NCI-H2081 (cell line): ENCODE results near the gene GPBP1L1.
"Not testable (repeated sequence)": the region's sequence is repeated elsewhere in the genome, so short reads cannot be mapped to it uniquely, and the experiment has no call there.

Experiments
- DNase-seq, 2 experiments: peaks; one replicate each; lab custom pipeline; 2025; lab: John Stamatoyannopoulos, UW

GPBP1L1 gene

DNA sequence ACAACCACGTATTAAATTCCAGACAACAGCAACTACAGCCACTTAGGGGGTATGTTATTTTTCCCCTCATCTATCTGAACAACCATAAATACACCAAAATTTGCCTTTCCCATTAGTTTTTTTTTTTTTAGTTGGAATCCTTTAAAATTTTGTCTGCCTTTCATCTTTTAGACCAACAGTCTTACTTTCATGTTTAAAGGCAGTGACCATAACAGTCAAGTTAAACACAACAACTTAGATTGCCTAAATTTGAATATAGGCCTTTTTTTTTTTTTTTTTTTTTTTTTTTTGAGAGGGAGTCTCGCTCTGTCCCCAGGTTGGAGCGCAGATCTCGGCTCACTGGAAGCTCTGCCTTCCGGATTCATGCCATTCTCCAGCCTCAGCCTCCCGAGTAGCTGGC, 3.4 kb downstream of the GPBP1L1 start:
- DNase-seq, result no peak

DNA sequence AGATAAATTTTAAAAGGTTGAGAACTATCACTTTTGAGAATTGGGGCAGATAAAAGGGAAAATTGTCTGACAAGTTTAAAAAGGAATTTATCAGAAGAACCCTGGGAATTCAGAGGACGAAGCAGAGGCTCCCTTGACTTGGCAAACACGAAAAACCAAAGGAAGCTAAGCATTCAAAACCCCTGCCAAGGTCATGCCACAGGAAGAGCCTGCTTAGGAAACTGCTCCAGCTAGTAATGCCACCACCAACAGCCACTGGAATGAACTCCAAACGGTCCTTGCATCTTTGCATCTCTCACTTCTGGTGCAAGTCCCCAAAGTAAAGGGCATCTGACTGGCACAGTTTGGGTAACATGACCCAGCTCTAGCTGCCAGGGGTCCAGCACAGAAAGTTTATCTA, 7.2 kb downstream of the GPBP1L1 start:
- DNase-seq, result peak in 1 of 2 experiments; percentile 11

DNA sequence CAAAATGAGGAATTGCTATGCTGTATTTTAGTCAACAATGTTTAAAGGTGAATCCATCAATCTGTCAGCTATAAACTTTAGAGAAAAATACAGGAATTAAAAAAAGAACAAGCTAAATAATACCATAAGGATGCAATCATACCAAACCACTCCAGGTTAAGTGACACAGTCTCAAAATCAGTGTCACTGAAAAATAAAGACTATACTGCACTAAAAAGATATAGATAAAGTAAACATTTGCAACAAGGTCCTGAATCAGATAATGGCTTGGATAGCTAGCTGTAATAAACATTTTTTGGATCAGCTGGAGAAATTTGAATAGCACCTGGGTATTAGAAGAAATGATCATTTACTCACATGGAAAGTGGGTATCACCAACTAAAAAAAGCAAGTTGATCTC, 7.8 kb downstream of the GPBP1L1 start:
- no peak for DNase-seq

DNA sequence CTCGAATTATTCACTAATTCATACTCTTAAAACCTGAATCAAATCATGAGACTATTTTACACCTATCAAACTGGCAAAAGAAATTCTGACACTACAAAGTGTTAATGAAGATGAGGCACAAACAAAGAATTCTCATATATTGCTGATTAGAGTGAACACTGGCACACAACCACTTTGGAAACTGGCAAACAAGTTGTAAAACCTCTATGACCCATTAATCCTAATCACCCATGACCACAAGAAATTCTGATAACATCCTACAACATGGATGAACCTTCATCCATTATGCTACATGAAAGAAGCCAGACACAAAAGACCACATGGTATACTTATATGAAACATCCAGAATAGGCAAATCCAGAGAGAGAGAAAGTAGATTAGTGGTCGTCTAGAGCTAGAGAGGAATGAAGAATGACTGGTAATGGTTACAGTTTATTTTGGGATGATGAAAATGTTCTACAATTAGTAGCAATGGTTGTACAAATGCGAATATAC, 8.5 kb downstream of the GPBP1L1 start:
- no peak for DNase-seq

DNA sequence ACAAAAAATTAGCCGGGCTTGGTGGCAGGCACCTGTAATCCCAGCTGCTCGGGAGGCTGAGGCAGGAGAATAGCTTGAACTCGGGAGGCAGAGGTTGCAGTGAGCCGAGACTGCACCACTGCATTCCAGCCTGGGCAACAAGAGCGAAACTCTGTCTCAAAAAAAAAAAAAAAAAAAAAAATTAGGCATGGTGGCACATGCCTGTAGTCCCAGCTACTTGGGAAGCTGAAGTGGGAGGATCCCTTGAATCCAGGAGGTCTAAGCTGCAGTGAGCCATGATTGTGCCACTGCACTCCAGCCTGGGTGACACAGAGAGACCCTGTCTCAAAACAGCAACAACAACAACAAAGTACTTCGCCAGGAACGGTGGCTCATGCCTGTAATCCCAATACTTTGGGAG, 9.8 kb downstream of the GPBP1L1 start:
- DNase-seq, result not testable (repeated sequence)

DNA sequence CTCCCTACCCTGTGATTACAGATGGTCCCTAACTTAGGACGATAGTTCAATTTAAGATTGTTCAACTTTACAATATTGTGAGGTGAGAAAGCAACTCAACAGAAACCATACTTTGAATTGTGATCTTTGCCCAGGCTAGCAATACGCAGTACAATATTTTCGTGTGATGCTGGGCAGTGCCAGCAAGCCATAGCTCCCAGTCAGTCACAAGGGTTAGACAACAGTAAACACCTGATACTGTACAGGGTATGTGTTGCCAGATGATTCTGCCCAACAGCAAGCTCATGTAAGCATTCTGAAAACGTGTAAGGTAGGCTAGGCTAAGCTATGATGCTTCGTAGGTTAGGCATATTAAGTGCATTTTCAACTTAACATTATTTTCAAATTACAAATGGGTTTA, 11.9 kb downstream of the GPBP1L1 start:
- DNase-seq, result no peak

DNA sequence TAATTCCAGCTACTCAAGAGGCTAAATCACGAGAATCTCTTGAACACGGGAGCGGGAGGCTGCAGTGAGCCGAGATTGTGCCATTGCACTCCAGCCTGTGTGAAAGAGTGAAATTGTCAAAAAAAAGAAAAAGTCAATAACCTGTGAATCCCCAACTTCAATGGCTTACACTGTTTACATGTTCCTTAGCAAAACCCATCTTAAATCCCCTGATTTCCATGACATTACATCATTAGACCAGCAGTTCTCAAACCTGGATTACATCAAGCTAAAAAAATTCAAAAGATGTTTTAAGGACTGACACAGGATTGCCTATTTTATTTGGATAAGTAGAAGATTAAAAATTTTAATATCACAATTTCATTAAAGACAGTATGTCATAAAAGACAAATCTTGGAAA, 12.4 kb downstream of the GPBP1L1 start:
- DNase-seq, result no peak

DNA sequence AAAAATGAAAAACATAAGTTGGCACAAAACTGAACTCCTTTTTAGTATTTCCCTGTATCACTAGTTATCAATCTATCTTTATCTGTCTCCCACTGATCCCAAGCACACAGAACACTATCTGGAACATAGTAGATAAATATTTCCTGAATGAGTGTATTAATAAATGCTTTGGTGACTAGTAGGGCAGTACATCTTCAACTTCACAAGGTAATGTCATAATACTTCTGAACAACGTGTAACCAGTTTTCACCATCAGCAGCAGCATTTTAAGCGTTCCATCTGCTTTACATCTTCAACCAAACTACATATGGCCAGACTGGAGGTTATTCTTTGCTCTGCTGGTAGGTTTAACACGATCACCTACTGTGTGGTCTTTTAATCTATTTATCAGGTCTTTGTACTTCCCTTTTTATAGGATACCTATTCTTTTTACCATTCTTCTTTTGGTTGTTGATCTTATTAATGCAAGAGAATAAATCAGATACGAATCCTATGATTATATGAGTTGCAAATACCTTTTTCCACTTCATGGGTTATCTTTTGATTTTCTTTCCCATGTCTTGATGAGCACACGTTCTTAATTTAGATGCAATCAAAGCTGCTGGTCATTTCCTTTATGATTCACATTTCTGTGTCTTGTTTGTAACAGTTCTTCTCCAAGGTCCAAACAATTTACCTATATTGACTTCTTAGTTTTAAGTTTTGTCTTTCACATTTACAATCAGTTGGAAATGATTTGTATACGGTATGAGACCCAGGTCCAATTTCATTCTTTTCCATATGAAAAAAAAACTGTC, 16.3 kb downstream of the GPBP1L1 start:
- DNase-seq, result no peak

DNA sequence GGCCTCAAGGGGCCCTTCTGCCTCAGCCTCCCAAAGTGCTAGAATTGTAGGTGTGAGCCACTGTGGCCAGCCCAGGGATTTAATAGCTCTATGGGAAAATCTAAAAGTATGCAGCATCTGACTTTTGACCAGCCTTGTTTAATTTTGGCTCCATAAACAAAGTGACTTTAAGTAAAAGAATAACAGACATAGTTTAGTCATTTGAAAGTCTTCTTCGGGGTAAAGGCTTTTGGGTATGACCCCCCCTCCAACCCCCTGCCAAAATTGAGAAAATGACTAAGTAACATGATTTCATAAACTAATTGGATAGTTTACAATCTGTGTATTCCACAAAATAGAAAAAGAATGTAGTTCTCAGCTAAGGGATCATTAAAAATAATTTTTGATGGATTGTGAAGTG, 17.0 kb downstream of the GPBP1L1 start:
- no peak for DNase-seq

DNA sequence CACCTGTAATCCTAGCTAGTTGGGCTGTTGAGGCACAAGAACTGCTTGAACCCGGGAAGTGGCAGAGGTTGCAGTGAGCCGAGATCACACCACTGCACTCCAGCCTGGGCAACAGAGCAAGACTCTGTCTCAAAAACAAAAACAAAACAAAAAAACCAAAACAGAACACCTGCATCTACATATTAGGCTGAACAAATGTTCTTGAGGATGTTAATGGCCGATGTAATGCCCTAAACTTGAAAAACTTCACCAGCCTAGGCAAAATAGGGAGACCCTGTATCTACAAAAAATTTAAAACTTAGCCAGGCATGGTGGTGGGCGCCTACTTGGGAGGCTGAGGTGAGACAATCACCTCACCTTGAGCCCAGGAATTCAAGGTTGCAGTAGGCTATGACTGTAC, 17.8 kb downstream of the GPBP1L1 start:
- DNase-seq, result no peak

DNA sequence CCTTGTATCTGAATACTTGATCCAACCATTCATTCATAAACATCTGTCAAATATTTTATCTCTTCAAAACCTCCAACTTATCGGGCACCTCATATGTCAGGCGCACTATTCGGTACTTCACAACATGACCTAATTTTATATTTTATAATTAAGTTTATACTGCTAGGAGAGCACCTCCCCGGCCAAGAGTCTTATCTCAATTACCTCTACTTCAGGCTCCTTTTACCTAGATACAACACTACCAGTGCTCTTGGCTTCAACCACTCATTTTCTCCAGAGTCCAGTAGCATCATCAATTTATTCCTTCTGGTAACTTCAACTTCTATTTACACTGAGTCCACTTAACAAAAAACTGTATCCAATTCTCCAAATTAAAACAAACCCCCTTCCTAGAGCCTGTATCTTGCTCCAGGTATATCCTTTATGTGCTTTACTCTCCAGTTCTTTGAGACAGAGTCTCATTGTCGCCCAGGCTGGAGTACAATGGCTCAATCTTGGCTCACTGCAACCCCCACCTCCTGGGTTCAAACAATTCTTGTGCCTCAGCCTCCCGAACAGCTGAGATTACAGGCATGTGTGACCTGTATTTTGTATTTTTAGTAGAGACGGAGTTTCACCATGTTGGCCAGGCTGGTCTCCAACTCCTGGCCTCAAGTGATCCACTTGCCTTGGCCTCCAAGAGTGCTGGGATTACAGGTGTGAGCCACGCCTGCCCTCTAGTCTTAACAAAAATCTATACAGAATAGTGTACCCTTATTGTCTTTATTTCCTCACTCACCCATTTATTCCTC, 18.8 kb downstream of the GPBP1L1 start:
- no peak for DNase-seq

DNA sequence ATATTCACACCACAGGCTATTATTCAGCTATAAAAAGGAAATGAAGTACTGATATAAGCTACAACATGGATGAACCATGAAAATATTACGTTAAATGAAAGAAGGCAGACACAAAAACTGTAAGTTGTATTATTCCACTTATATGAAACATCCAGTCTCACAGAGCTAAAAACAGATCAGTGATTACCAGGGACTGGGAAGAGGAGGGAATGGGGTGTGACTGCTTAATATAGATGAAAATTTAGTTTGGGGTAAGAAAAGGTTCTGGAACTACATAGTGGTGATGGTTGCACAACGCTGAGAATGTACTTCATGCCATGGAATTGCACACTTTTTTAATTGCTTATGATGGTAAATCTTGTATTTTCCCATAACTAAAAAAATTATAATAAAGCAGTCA, 19.5 kb downstream of the GPBP1L1 start:
- DNase-seq, result no peak

DNA sequence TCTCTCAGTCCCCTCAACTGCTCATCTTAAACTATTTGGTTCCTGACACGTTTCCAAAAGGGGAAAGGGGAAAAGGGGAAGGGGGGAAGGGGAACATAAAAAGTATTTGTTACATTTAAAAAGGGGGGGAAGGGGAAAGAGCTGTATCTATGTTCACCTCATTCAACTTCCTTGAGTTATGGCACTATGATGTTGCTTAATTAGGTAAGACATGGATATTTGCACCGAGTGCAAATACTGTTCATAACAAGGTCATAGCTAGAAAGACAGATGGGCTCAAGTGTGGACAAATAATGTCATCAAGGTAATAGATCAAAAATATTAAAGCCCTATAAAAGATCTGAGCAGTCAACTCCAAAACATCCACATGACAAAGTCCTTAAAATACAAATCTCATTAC, 26.0 kb downstream of the GPBP1L1 start:
- no peak for DNase-seq

DNA sequence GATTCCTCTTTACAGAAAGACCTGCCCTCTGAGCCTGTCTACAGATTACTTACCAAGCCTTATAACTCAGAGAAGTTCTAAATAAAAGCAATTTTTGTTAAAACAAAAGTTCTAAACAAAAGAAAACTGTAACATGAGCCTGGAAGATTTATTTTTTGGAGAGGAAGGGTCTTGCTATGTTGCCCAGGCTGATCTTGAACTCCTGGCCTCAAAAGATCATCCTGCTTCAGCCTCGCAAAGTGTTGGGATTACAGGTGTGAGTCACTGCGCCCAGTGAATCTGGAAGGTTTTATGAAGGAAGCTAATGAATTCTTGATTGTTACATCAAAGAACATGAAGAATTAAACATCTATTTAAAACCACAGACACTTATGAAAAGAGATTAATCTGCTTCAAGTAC, 27.1 kb downstream of the GPBP1L1 start:
- no peak for DNase-seq

DNA sequence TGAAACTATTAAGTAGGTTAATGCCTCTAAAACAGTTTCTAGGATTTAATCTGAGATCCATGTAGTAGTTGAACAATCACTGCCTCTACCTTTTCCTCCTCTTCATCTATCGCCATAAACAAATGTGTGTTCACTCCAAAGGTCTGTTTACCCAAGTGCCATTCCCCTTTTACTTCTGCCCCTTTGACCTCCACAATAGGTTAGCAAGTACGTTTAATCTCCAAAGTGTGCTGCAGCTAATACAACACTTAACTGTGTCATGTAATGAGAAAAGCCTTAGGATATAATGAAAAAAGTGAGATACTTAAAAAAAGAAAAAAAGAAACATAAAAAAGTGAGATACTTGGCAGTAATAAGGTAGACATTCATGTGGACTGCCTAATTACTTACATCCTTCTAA, 28.2 kb downstream of the GPBP1L1 start:
- DNase-seq, result no peak

DNA sequence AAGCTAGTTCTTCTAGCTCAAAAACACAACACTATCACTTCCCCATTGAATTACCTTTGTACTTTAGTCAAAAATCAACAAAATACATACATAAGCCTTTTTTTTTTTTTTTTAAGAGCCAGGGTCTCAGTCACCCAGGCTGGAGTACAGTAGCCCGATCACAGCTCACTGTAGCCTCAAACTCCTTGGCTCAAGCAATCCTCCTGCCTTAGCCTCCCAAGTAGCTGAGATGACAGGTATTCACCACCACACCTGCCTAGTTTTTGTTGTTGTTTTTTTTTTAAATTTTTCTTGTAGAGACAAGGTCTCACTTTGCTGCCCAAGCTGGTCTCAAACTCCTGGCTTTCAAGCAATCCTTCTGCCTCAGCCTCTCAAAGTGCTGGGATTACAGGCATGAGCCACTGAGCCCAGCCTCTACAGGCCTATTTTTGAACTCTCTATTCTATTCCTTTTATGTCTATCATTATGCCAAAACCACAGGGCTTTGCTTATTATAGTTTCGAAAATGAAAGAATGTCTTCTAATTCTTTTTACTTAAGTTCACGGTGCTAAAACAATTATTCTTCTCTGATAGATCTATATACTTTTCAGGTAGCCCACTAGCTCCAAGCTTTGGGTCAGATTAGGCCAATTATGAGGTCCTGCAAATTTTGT, 29.6 kb downstream of the GPBP1L1 start:
- no peak for DNase-seq

DNA sequence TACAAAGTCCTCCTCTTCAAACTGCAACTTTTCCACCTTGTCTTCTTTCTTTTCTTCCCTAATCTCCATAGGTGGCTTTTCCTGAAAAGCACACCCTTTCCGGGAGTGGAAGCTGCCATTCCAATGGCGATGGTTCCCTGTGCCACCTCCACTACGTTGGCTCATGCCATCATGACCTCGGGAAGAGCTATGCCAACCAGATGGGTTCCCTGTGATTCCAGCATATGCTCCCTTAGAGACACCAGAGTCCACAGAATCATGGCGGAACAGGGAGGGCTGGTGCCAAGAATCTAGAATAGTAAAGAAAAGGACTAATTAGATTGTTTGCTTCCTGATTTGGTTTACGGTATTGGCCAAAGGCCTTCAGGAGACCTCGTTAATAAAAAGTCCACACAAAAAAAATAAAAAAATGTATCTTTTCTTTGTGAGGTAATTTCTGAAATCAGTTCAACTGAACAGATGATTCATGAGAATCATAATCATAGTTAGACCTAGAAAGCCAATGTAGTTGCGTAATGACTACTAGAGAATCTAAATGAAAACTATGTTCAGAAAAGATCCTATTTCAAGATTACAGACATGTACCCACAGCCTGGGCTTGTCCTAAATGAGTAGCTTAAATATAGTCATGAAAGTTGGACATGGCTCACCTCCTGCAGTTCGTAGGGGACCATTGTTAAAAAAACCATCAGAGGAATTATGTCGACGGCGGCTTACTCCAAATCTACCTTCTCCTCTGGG, 31.6 kb downstream of the GPBP1L1 start:
- DNase-seq, result no peak

DNA sequence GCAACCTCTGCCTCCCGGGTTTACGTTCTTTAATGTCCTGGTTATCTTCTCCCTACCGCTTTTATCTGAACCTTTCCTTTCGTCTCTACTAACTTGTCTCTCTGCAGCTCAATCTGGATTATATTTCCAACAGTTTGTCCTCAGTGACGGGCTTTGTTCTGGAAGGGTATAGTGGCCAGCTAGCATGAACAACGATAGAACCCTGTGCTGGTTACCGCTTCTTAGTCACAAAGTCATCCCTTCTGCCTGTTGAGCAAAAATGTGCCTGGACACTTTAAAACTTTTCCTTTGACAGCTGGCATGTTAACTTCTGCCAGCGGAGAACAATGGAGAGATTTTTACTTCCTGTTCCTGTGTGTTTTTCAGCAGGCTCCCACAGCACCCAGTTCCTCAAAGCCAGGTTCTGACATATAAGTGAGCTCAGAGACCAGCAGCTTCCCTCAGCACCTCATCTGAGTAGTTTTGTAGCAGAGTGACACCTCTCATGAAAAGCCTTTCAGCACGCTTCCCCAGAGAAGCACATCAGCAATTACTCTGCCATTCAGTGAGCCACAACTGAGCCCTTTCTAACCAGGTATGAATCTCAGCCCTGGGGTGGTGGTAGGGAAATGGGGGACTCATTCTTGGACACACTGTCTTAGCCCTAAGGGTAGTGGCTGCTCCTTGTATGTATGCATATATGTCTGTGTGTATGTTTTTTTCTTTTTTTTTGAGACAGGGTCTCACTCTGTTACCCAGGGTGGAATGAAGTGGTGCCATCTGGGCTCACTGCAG, 38.9 kb downstream of the GPBP1L1 start:
- DNase-seq, result no peak

DNA sequence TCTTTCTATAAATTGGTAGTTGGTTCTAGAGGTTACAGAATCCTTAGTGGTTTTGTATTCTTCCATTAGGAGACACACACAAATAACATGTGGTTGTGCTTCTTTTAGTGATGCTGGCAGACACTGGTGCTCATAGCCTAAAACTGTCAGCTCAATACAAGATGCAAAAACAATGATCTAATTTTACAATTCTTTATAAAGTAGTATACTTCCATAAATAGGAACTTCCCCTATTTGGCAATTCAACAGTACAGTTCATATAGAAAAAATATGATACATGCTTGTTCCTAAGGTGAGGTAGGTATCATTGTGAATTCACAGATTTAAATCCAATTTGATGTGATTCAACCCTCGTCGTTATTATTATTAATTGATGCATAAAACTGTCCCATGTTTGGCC, 41.7 kb downstream of the GPBP1L1 start:
- no peak for DNase-seq

DNA sequence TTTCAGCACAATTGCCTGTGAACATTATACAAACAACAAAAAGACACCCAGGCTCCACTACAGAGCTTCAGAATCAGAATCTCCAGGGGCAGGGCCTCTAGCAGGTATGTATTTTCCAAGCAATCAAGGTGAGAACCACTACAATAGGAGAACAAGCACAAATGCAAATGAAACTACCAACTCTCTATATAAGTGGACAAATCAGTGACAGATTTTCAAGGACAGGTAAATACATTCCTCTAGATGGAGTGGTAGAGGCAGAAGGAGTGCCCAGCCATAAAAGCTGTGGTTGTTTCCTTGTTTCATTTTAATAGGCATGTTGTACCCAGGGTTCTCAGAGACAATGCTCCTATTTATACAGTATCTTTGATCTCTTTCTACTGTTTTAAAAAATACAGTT, 42.4 kb downstream of the GPBP1L1 start:
- no peak for DNase-seq

DNA sequence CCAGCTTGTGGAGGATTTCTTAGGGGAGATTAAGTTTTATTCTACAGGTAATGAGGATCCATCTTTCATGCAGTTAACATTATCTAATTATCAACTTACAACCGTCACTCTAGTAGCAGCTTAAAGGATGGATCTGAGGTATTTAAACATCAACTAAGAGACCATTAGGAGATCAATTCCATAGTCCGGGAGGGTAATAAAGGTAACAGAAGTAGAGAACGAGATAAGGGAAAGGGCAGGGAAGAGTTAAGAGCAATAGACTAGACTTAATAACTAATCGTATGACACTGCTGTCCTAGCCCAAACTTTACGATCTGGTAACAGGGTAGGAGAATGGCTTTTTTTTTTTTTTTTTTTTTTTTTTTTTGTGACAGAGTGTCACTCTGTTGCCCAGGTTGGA, 43.0 kb downstream of the GPBP1L1 start:
- no peak for DNase-seq
